Measurements from ENCODE around the gene ACOXL. TPM values are rescaled to one million over a fixed set of nuclear protein-coding genes. Genes with fewer than 3 reads are reported as not detected.

ACOXL gene
- polyA plus RNA-seq, 6 donors from 2014 or later: not detected

- ATAC-seq (ENCODE audit: low read depth in 2 of 2): no peak
- H3K4me1 Mint-ChIP-seq: no peaks in the 10 kb centered on the region
- peaks cover 0 to 2% (median 0%) of the 10 kb centered on the region in 7 donors for H3K9me3 Mint-ChIP-seq
- no peak overlapping the region for H3K27ac Mint-ChIP-seq
- DNase-seq: no peak
- no peak overlapping the region for H3K4me3 Mint-ChIP-seq
- peaks cover 35 to 55% (median 42%) of the 10 kb centered on the region in 3 donors for H3K27me3 Mint-ChIP-seq
- no peaks in the 10 kb centered on the region for H3K36me3 Mint-ChIP-seq
Observed at GRCh38 chr2:110772383-110772755, 40.0 kb downstream of the ACOXL start.

GRCh38 chr2:110773401-110773921 is 41.1 kb downstream of the ACOXL start:
- ATAC-seq (ENCODE audit: low read depth in 2 of 2) (no peak), DNase-seq (no peak)
- Mint-ChIP-seq H3K4me1 (no peaks in the 10 kb centered on the region), H3K27ac (no peak overlapping the region), H3K4me3 (no peak overlapping the region), H3K9me3 (peaks cover 0 to 2% (median 0%) of the 10 kb centered on the region in 7 donors), H3K27me3 (peaks cover 32 to 55% (median 45%) of the 10 kb centered on the region in 3 donors), H3K36me3 (no peaks in the 10 kb centered on the region)

- H3K36me3 Mint-ChIP-seq: no peaks in the 10 kb centered on the region
- peaks cover 0 to 2% (median 0%) of the 10 kb centered on the region in 7 donors for H3K9me3 Mint-ChIP-seq
- no peak overlapping the region for H3K27ac Mint-ChIP-seq
- H3K4me1 Mint-ChIP-seq: no peaks in the 10 kb centered on the region
- H3K27me3 Mint-ChIP-seq: peaks cover 30 to 59% (median 48%) of the 10 kb centered on the region in 3 donors
- DNase-seq: no peak
- no peak for ATAC-seq (ENCODE audit: low read depth in 2 of 2)
- no peak overlapping the region for H3K4me3 Mint-ChIP-seq
Observed at GRCh38 chr2:110774701-110775100, 42.3 kb downstream of the ACOXL start.

GRCh38 chr2:110777531-110778311 is 45.3 kb downstream of the ACOXL start:
- Mint-ChIP-seq H3K4me3 (no peak overlapping the region), H3K4me1 (no peaks in the 10 kb centered on the region), H3K27ac (peak overlapping the region in 1 of 6 donors; percentile 17), H3K27me3 (peaks cover 30 to 52% (median 52%) of the 10 kb centered on the region in 3 donors), H3K36me3 (no peaks in the 10 kb centered on the region), H3K9me3 (no peaks in the 10 kb centered on the region)
- no peak for ATAC-seq (ENCODE audit: low read depth in 2 of 2)
- no peak for DNase-seq

GRCh38 chr2:110780461-110780860 is 48.1 kb downstream of the ACOXL start:
- peaks cover 37 to 66% (median 65%) of the 10 kb centered on the region in 3 donors for H3K27me3 Mint-ChIP-seq
- peaks cover 0 to 2% (median 1%) of the 10 kb centered on the region in 7 donors for H3K9me3 Mint-ChIP-seq
- no peak overlapping the region for H3K27ac Mint-ChIP-seq
- H3K36me3 Mint-ChIP-seq: peaks cover 1% of the 10 kb centered on the region in 2 donors
- H3K4me3 Mint-ChIP-seq: no peak overlapping the region
- ATAC-seq (ENCODE audit: low read depth in 2 of 2) (no peak), DNase-seq (no peak)
- no peaks in the 10 kb centered on the region for H3K4me1 Mint-ChIP-seq

GRCh38 chr2:110783196-110783873 is 51.0 kb downstream of the ACOXL start:
- DNase-seq (no peak), ATAC-seq (ENCODE audit: low read depth in 2 of 2) (no peak)
- H3K27me3 Mint-ChIP-seq: peaks cover 45 to 69% (median 65%) of the 10 kb centered on the region in 3 donors
- no peak overlapping the region for H3K27ac Mint-ChIP-seq
- H3K4me3 Mint-ChIP-seq: no peak overlapping the region
- peaks cover 7 to 14% of the 10 kb centered on the region in 2 donors for H3K36me3 Mint-ChIP-seq
- no peaks in the 10 kb centered on the region for H3K4me1 Mint-ChIP-seq
- H3K9me3 Mint-ChIP-seq: peaks cover 2 to 8% (median 6%) of the 10 kb centered on the region in 7 donors

GRCh38 chr2:110784047-110784631 is 51.8 kb downstream of the ACOXL start:
- H3K27ac Mint-ChIP-seq: peak overlapping the region in 1 of 6 donors; percentile 64
- peaks cover 2 to 8% (median 6%) of the 10 kb centered on the region in 7 donors for H3K9me3 Mint-ChIP-seq
- H3K27me3 Mint-ChIP-seq: peaks cover 43 to 67% (median 62%) of the 10 kb centered on the region in 3 donors

GRCh38 chr2:110785439-110785838 is 53.1 kb downstream of the ACOXL start:
- H3K4me1 Mint-ChIP-seq: no peaks in the 10 kb centered on the region

More at GRCh38 chr2:110784047-110784631, 51.8 kb downstream of the ACOXL start:
- peaks cover 7 to 14% of the 10 kb centered on the region in 2 donors for H3K36me3 Mint-ChIP-seq
- no peaks in the 10 kb centered on the region for H3K4me1 Mint-ChIP-seq
- ATAC-seq (ENCODE audit: low read depth in 2 of 2): no peak
- no peak for DNase-seq
- no peak overlapping the region for H3K4me3 Mint-ChIP-seq

GRCh38 chr2:110788976-110789375 is 56.6 kb downstream of the ACOXL start:
- Mint-ChIP-seq H3K27me3 (peaks cover 62 to 82% (median 71%) of the 10 kb centered on the region in 3 donors), H3K4me1 (no peaks in the 10 kb centered on the region), H3K36me3 (peaks cover 7 to 14% of the 10 kb centered on the region in 2 donors), H3K4me3 (no peak overlapping the region), H3K27ac (no peak overlapping the region), H3K9me3 (peaks cover 2 to 11% (median 6%) of the 10 kb centered on the region in 7 donors)
- DNase-seq (no peak), ATAC-seq (ENCODE audit: low read depth in 2 of 2) (no peak)

More at GRCh38 chr2:110785439-110785838, 53.1 kb downstream of the ACOXL start:
- peaks cover 52 to 71% (median 67%) of the 10 kb centered on the region in 3 donors for H3K27me3 Mint-ChIP-seq
- peaks cover 7 to 14% of the 10 kb centered on the region in 2 donors for H3K36me3 Mint-ChIP-seq
- no peak overlapping the region for H3K27ac Mint-ChIP-seq
- ATAC-seq (ENCODE audit: low read depth in 2 of 2) (no peak), DNase-seq (no peak)
- peaks cover 2 to 8% (median 6%) of the 10 kb centered on the region in 7 donors for H3K9me3 Mint-ChIP-seq
- H3K4me3 Mint-ChIP-seq: no peak overlapping the region

GRCh38 chr2:110789706-110790105 is 57.3 kb downstream of the ACOXL start:
- Mint-ChIP-seq H3K27ac (no peak overlapping the region), H3K27me3 (peaks cover 69 to 87% (median 74%) of the 10 kb centered on the region in 3 donors), H3K4me3 (no peak overlapping the region), H3K4me1 (no peaks in the 10 kb centered on the region), H3K9me3 (peaks cover 2 to 11% (median 6%) of the 10 kb centered on the region in 7 donors), H3K36me3 (peaks cover 7 to 14% of the 10 kb centered on the region in 2 donors)
- no peak for DNase-seq
- no peak for ATAC-seq (ENCODE audit: low read depth in 2 of 2)

GRCh38 chr2:110790907-110791306 is 58.5 kb downstream of the ACOXL start:
- H3K27me3 Mint-ChIP-seq: peaks cover 73 to 94% (median 77%) of the 10 kb centered on the region in 3 donors
- H3K36me3 Mint-ChIP-seq: peaks cover 1 to 8% of the 10 kb centered on the region in 2 donors
- no peaks in the 10 kb centered on the region for H3K4me1 Mint-ChIP-seq
- no peak overlapping the region for H3K27ac Mint-ChIP-seq
- DNase-seq (no peak), ATAC-seq (ENCODE audit: low read depth in 2 of 2) (no peak)
- peaks cover 0 to 9% (median 1%) of the 10 kb centered on the region in 7 donors for H3K9me3 Mint-ChIP-seq
- no peak overlapping the region for H3K4me3 Mint-ChIP-seq

- H3K36me3 Mint-ChIP-seq: peaks cover 0 to 6% of the 10 kb centered on the region in 2 donors
- peaks cover 0 to 8% (median 0%) of the 10 kb centered on the region in 7 donors for H3K9me3 Mint-ChIP-seq
- no peak for ATAC-seq (ENCODE audit: low read depth in 2 of 2)
- H3K4me1 Mint-ChIP-seq: no peaks in the 10 kb centered on the region
- DNase-seq: no peak
- H3K27me3 Mint-ChIP-seq: peaks cover 73 to 94% (median 77%) of the 10 kb centered on the region in 3 donors
- H3K4me3 Mint-ChIP-seq: no peak overlapping the region
- H3K27ac Mint-ChIP-seq: no peak overlapping the region
Observed at GRCh38 chr2:110791435-110791834, 59.1 kb downstream of the ACOXL start.

GRCh38 chr2:110793034-110793433 is 60.7 kb downstream of the ACOXL start:
- no peaks in the 10 kb centered on the region for H3K4me1 Mint-ChIP-seq
- peaks cover 76 to 94% (median 79%) of the 10 kb centered on the region in 3 donors for H3K27me3 Mint-ChIP-seq
- no peak for ATAC-seq (ENCODE audit: low read depth in 2 of 2)
- no peaks in the 10 kb centered on the region for H3K36me3 Mint-ChIP-seq
- DNase-seq: no peak
- no peak overlapping the region for H3K27ac Mint-ChIP-seq
- H3K9me3 Mint-ChIP-seq: peaks cover 0 to 5% (median 0%) of the 10 kb centered on the region in 7 donors
- H3K4me3 Mint-ChIP-seq: no peak overlapping the region
